ENCODE measurements around the gene DFFB.

Gene DFFB

DNA sequence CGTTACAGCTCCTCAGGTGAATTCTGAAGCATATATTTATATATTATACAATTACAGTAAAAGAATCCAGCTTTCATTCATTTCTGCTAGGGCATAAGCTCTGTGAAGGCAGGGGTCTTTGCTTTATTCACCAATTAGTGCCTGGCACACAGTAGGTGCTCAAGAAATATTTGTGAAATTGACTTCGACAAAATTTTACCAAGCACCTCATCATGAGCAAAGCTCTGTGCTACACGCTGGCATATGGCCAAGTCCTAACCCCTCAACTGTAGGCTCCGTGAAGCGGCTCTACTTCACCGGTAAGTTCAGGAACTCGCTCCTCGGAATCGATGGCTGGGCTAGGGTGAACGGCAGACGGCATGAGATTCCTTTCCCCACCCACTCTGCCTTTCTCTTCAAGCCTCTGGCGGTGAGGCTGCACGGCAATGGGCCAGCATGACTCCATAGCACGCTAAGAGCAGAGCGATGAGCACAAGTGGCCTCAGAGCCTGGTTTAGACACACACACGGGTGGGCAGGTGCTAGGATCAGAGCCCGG, 34.1 kb downstream of the DFFB start:
- Histone ChIP-seq H3K36me3 (ENCODE audit: control insufficient read depth, insufficient read depth, low read length) (peaks cover 20% of the 10 kb centered on the region), H3K27me3 (ENCODE audit: control insufficient read depth, insufficient read depth, low read length) (no peaks in the 10 kb centered on the region), H3K9me3 (ENCODE audit: control insufficient read depth, insufficient read depth, low read length) (no peaks in the 10 kb centered on the region)

DNA sequence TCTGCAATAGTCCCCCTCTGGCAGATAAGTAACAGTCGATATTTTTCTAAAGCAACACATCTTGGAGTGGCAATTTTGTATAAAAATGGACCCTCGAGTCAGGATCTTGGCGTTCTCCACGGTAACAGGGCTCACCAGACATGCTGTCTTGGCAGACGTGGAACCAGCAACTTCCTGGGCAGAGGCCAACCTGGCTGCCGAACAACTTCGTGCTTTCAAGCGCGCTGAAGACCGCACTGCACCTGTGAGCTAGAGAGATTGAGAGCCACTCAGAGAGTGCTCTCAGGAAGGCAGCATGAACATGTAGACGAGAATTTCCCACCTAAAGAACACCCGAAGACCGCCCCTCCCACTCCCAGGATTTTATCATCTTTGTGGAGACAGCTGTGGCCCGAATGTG, 35.5 kb downstream of the DFFB start:
- Histone ChIP-seq H3K9me3 (ENCODE audit: control insufficient read depth, insufficient read depth, low read length) (no peaks in the 10 kb centered on the region), H3K36me3 (ENCODE audit: control insufficient read depth, insufficient read depth, low read length) (peaks cover 19% of the 10 kb centered on the region), H3K4me3 (ENCODE audit: low read depth, low read length) (no peak overlapping the region), H3K4me1 (ENCODE audit: control insufficient read depth, insufficient read depth, low read length) (no peaks in the 10 kb centered on the region), H3K27me3 (ENCODE audit: control insufficient read depth, insufficient read depth, low read length) (no peaks in the 10 kb centered on the region), H3K9ac (ENCODE audit: low read depth, low read length) (no peak overlapping the region)

More for the DNA sequence above, 34.1 kb downstream of the DFFB start:
- H3K9ac ChIP-seq (ENCODE audit: low read depth, low read length) = no peak overlapping the region
- no peak overlapping the region for H3K4me3 ChIP-seq (ENCODE audit: low read depth, low read length)
- H3K4me1 ChIP-seq (ENCODE audit: control insufficient read depth, insufficient read depth, low read length) = no peaks in the 10 kb centered on the region

DNA sequence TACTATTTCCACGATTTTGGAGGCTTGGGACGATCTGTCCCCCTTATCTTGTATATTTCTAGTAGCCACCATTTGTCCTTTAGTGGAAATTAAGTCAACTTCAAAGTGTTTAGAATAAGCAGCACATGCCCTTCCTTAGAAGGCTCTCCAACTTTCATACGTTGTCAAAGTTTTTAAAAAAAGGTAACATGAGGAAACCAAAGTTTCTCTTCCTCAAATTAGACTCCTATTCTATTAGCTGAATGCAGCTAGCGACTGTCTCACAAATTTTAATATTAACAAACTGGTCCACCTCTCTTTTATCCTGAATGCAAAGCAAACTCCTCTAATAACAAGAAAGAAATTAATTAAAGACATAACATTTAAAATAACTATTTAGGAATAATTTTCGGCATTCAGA, 35.9 kb downstream of the DFFB start:
- no peak overlapping the region for H3K4me3 ChIP-seq (ENCODE audit: low read depth, low read length)
- H3K4me1 ChIP-seq (ENCODE audit: control insufficient read depth, insufficient read depth, low read length) = no peaks in the 10 kb centered on the region
- H3K27me3 ChIP-seq (ENCODE audit: control insufficient read depth, insufficient read depth, low read length) = no peaks in the 10 kb centered on the region
- H3K9me3 ChIP-seq (ENCODE audit: control insufficient read depth, insufficient read depth, low read length) = no peaks in the 10 kb centered on the region
- H3K36me3 ChIP-seq (ENCODE audit: control insufficient read depth, insufficient read depth, low read length) = peaks cover 17% of the 10 kb centered on the region
- no peak overlapping the region for H3K9ac ChIP-seq (ENCODE audit: low read depth, low read length)

DNA sequence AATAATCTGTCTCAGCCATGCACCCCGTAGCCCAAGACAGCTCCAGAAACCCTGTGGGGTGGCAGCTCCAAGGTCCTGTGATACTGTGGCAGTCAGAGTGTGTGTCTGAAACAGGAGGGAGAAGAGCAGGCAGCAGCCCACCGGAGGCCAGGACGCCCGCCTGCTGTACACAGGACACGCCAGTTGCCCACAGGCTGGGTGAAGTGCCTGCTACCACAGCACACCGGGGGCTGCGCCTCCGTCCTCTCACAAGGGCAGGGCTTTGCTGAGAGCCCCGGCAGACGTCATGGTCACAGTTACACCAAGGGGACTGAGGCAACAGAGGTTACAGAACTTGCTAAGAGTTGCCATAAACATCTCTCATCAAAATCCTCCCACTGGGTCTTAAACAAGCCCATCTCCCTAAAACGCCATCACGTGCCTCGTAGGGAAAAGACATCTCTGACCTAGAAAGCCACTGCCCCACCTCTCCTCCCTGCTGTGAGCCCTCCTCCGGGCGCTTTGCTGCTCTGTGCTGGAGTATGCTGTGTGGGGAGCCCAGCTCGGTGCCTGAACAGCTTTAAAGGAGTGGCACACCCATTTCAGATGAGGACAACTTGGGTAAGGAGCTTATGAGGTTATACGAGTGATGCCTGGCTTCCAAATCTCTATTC, 37.5 kb downstream of the DFFB start:
- Histone ChIP-seq H3K27me3 (ENCODE audit: control insufficient read depth, insufficient read depth, low read length) (no peaks in the 10 kb centered on the region), H3K4me3 (ENCODE audit: low read depth, low read length) (no peak overlapping the region), H3K9me3 (ENCODE audit: control insufficient read depth, insufficient read depth, low read length) (no peaks in the 10 kb centered on the region), H3K4me1 (ENCODE audit: control insufficient read depth, insufficient read depth, low read length) (no peaks in the 10 kb centered on the region), H3K36me3 (ENCODE audit: control insufficient read depth, insufficient read depth, low read length) (peaks cover 14% of the 10 kb centered on the region), H3K9ac (ENCODE audit: low read depth, low read length) (no peak overlapping the region)

DNA sequence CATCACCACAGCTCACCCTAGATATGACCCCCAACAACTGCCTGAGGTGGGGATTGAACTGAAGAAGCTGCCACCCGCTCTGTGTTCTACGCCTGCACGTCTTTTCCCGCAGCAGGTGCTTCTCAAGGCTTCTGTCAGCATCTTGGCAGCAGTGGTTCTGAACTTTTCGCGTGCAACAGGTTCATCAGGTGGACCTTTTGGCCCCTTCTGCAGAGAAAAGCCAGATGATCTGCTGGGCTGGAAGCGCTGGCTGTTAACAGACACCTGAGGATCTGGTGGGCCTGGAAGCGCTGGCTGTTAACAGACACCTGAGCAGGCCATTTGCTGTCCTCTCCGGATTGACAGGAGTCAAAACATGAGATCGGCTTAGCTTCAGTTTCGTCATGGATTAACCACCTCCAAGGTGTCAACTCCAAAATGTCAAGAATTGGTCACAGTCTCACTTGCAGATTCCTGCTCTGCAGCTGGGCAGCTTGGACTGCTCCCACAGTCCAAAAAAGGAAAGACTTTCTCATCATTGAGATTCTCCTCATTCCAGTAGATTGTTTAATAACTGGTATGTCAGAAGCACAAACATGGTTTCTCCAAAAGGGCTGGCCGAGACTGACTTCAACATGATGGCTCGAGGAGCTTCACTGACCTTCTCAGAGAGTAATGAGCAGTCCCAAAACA, 38.1 kb downstream of the DFFB start:
- no peaks in the 10 kb centered on the region for H3K27me3 ChIP-seq (ENCODE audit: control insufficient read depth, insufficient read depth, low read length)
- H3K4me1 ChIP-seq (ENCODE audit: control insufficient read depth, insufficient read depth, low read length) = no peaks in the 10 kb centered on the region
- H3K9me3 ChIP-seq (ENCODE audit: control insufficient read depth, insufficient read depth, low read length) = no peaks in the 10 kb centered on the region
- peaks cover 9% of the 10 kb centered on the region for H3K36me3 ChIP-seq (ENCODE audit: control insufficient read depth, insufficient read depth, low read length)
- no peak overlapping the region for H3K4me3 ChIP-seq (ENCODE audit: low read depth, low read length)
- H3K9ac ChIP-seq (ENCODE audit: low read depth, low read length) = no peak overlapping the region

DNA sequence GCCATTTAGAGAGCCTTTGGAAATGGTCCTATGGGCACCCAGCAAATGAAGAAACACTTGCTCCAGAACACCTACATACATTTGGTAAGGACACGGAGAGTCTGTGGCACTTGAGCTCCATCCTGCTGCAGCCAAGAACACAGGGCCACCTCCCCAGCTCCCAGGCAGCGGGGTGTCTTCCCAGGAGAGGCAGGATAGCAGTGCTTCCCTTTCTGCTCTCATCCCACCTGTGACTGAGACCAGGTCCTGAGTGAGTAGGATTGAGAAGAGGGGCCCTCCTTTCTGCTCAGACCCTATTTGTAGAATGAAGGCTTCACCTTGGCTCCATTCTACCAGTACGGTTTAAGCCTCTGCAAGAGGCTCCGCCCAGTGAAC, 38.7 kb downstream of the DFFB start:
- Histone ChIP-seq H3K4me3 (ENCODE audit: low read depth, low read length) (no peak overlapping the region), H3K9me3 (ENCODE audit: control insufficient read depth, insufficient read depth, low read length) (no peaks in the 10 kb centered on the region), H3K27me3 (ENCODE audit: control insufficient read depth, insufficient read depth, low read length) (no peaks in the 10 kb centered on the region), H3K36me3 (ENCODE audit: control insufficient read depth, insufficient read depth, low read length) (peaks cover 5% of the 10 kb centered on the region), H3K4me1 (ENCODE audit: control insufficient read depth, insufficient read depth, low read length) (no peaks in the 10 kb centered on the region), H3K9ac (ENCODE audit: low read depth, low read length) (no peak overlapping the region)

DNA sequence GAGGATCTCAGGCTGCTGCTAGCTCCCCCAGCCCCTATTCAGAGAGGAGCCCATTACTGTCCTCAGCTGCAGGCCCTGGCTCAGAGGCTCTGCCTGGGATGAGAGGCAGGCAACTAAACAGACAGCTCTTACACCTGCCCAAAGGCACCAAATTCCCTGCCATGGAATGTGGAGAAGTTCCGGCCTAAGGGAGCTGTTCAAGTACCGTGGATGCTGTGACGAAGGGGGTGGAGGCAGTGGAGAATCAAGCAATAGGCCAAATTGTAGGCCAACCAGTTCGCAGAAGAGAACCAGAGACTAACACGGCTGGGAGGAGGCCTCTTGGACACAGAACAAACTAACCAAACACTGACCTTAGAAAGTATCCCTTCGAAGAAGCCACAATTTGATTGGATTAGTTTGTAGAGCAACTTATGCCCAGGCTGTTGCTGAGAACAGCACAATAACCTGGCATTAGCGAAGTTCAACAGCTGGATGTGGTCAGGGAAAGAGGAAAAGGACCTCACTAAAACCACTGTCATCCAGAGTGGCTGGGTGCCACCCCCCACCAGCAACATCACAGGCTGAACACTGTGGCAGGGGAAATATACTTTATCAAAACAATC, 39.2 kb downstream of the DFFB start:
- Histone ChIP-seq H3K4me3 (ENCODE audit: low read depth, low read length) (no peak overlapping the region), H3K4me1 (ENCODE audit: control insufficient read depth, insufficient read depth, low read length) (no peaks in the 10 kb centered on the region), H3K9me3 (ENCODE audit: control insufficient read depth, insufficient read depth, low read length) (no peaks in the 10 kb centered on the region), H3K9ac (ENCODE audit: low read depth, low read length) (no peak overlapping the region), H3K27me3 (ENCODE audit: control insufficient read depth, insufficient read depth, low read length) (no peaks in the 10 kb centered on the region), H3K36me3 (ENCODE audit: control insufficient read depth, insufficient read depth, low read length) (peaks cover 4% of the 10 kb centered on the region)

DNA sequence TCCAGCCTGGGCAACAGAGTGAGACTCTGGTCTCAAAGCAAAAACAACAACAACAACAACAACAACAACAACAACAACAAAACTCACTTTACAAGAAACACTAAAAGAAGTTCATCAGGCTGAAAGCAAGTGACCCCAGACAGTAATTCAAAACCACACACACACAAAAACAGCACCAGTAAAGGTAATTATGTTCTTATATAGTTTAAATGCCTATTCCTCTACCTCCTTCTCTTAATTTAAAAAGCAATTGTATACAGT, 41.1 kb downstream of the DFFB start:
- H3K4me1 ChIP-seq (ENCODE audit: control insufficient read depth, insufficient read depth, low read length) = no peaks in the 10 kb centered on the region
- H3K9me3 ChIP-seq (ENCODE audit: control insufficient read depth, insufficient read depth, low read length) = no peaks in the 10 kb centered on the region
- H3K27me3 ChIP-seq (ENCODE audit: control insufficient read depth, insufficient read depth, low read length) = no peaks in the 10 kb centered on the region
- H3K9ac ChIP-seq (ENCODE audit: low read depth, low read length) = no peak overlapping the region
- no peaks in the 10 kb centered on the region for H3K36me3 ChIP-seq (ENCODE audit: control insufficient read depth, insufficient read depth, low read length)
- peak overlapping the region; percentile 11 for H3K4me3 ChIP-seq (ENCODE audit: low read depth, low read length)

DNA sequence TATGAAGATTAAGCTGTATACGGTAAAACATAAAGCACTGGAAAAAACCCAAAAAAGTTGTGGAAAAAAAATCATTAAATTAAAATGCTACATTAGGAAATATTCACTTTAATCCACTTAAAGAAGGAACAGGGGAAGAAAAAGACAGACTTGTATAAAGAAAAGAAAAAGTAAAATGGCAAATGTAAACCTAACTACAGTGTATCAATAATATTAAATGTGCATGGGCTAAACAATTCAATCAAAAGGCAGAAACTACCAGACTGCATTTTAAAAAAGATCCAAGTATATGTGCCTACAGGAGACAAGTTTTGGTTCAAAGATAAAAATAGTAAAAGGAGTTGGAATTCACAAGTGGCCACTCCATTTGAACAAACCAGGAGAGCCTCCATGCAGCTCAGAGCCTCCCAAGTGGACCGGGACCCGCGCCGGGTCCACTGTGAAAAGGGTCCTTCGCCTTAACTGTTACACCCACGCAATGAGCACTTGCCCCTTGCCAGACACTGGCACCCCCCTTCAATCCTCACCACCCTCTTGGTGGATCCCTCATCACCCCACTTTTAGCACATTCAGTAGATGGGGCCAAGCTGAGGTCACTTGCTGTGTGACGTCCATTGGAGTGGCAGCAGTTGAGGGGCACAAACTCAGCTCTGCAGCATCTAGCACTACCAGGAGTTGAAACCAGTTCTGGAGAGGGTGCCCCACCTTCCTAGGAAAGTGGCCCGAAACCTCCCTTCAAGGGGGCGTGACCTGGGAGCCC, 41.9 kb downstream of the DFFB start:
- H3K9ac ChIP-seq (ENCODE audit: low read depth, low read length) = peak overlapping the region; percentile 93
- no peaks in the 10 kb centered on the region for H3K9me3 ChIP-seq (ENCODE audit: control insufficient read depth, insufficient read depth, low read length)
- H3K4me1 ChIP-seq (ENCODE audit: control insufficient read depth, insufficient read depth, low read length) = peaks cover 3% of the 10 kb centered on the region
- no peaks in the 10 kb centered on the region for H3K36me3 ChIP-seq (ENCODE audit: control insufficient read depth, insufficient read depth, low read length)
- H3K27me3 ChIP-seq (ENCODE audit: control insufficient read depth, insufficient read depth, low read length) = no peaks in the 10 kb centered on the region
- H3K4me3 ChIP-seq (ENCODE audit: low read depth, low read length) = peak overlapping the region; percentile 94

DNA sequence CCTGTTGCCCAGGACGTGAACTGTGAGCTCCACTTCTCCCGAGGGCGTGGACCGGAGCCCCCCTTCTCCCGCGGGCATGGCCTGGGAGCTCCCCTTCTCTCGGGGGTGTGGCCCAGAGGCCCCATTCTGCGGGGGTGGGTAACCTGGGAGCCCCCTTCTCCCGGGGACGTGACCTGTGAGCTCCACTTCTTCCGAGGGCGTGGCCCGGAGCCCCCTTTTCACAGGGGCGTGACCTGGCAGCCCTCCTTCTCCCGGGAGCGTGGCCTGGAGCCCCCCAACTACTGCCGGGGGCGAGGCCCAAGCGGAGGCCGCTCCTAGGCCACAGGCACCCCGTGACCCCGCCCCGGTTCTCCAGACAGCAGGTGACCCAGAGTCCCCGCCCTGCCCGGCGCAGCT, 42.5 kb downstream of the DFFB start:
- peak overlapping the region; percentile 94 for H3K4me3 ChIP-seq (ENCODE audit: low read depth, low read length)
- no peaks in the 10 kb centered on the region for H3K27me3 ChIP-seq (ENCODE audit: control insufficient read depth, insufficient read depth, low read length)
- H3K36me3 ChIP-seq (ENCODE audit: control insufficient read depth, insufficient read depth, low read length) = no peaks in the 10 kb centered on the region
- H3K9me3 ChIP-seq (ENCODE audit: control insufficient read depth, insufficient read depth, low read length) = no peaks in the 10 kb centered on the region
- H3K9ac ChIP-seq (ENCODE audit: low read depth, low read length) = peak overlapping the region; percentile 93
- peaks cover 3% of the 10 kb centered on the region for H3K4me1 ChIP-seq (ENCODE audit: control insufficient read depth, insufficient read depth, low read length)

DNA sequence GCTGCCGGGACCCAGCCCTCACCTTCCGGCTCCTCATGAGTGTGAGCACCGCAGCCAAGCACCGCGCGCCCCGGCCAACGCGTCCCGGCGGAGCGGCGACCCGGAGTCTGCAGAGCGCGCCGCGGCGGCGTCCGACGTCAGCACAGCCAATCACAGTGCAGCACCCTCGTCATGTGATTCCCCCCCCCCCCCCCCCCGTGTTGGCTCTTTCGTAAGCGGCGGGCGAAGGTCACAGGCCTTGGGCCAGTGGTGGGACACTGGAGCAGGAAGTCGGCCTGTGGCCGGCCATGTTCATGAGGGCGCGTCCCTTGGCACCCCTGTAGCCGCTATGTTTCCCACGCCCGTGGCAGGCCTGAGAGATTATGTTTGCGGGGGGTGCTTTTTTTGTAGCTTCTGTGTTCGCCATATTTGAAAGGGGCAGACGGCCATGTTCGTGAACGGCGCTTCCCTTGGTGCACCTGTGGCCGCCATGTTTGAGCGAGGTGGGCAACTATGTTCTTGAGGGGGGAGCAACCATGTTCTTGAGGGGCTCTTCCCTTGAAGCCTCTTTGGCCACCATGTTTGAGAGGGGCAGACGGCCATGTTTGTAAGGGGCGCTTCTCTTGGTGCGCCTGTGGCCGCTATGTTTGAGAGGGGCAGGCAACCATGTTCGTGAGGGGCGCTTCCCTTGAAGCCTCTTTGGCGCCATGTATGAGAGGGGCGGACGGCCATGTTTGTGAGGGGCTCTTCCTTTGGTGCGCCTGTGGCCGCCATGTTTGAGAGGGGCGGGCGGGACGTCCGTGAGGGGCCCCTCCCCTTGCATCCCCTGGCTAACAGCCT, 43.1 kb downstream of the DFFB start, which contains the start of gene C1orf174:
Gene C1orf174 (minus strand): TSS at position 123 of the 819 bp plus-strand sequence. CDS start 86 bp downstream, at position 37.
- Histone ChIP-seq H3K36me3 (ENCODE audit: control insufficient read depth, insufficient read depth, low read length) (no peaks in the 10 kb centered on the region), H3K4me1 (ENCODE audit: control insufficient read depth, insufficient read depth, low read length) (peaks cover 3% of the 10 kb centered on the region), H3K4me3 (ENCODE audit: low read depth, low read length) (peak within 1 kb of the TSS; percentile 94), H3K9ac (ENCODE audit: low read depth, low read length) (peak within 1 kb of the TSS; percentile 93), H3K9me3 (ENCODE audit: control insufficient read depth, insufficient read depth, low read length) (no peaks in the 10 kb centered on the region), H3K27me3 (ENCODE audit: control insufficient read depth, insufficient read depth, low read length) (no peaks in the 10 kb centered on the region)

Measured in iPS-15b (cell line).